Activated CD4-positive, CD25-positive, alpha-beta regulatory T cell treated with anti-CD3 and anti-CD28 coated beads, Interleukin-2, amount 50 U/mL, for 72 hours (primary cell): Measurements from ENCODE around the gene DUSP10.

ENCODE experiments used
- DNase-seq: peaks from one replicate; pipeline ENCODE4 v3.0.0; 2021

Gene DUSP10

GRCh38 chr1:221762121-221762520 lies 20.2 kb upstream of the DUSP10 start:
- DNase-seq: no peak

- DNase-seq: no peak
These were observed 19.6 kb upstream of the DUSP10 start for GRCh38 chr1:221761354-221762002.

- no peak for DNase-seq
These were observed 19.0 kb upstream of the DUSP10 start for GRCh38 chr1:221760911-221761310.

GRCh38 chr1:221759436-221759835 lies 17.5 kb upstream of the DUSP10 start:
- no peak for DNase-seq

- no peak for DNase-seq
These were observed 16.6 kb upstream of the DUSP10 start for GRCh38 chr1:221758455-221758854.

- DNase-seq: no peak
These were observed 15.1 kb upstream of the DUSP10 start for GRCh38 chr1:221756830-221757551.

GRCh38 chr1:221753828-221754188 lies 11.9 kb upstream of the DUSP10 start:
- no peak for DNase-seq

- no peak for DNase-seq
These were observed 9.5 kb upstream of the DUSP10 start for GRCh38 chr1:221751226-221751887.

- DNase-seq: no peak
These were observed 7.1 kb upstream of the DUSP10 start for GRCh38 chr1:221748981-221749380.

GRCh38 chr1:221747839-221748238 lies 6.0 kb upstream of the DUSP10 start:
- DNase-seq: no peak

- no peak for DNase-seq
These were observed 1.7 kb upstream of the DUSP10 start for GRCh38 chr1:221743416-221744208.

- peak; percentile 83 for DNase-seq
These were observed 896 bp upstream of the DUSP10 start for GRCh38 chr1:221742555-221743415.

- DNase-seq: peak; percentile 44
These were observed 741 bp downstream of the DUSP10 start for GRCh38 chr1:221740993-221741702.

- no peak for DNase-seq
These were observed 1.4 kb downstream of the DUSP10 start for GRCh38 chr1:221740369-221740992.

GRCh38 chr1:221739677-221740025 lies 2.2 kb downstream of the DUSP10 start:
- DNase-seq: no peak

- DNase-seq: no peak
These were observed 2.7 kb downstream of the DUSP10 start for GRCh38 chr1:221739018-221739676.

GRCh38 chr1:221736714-221737113 lies 5.2 kb downstream of the DUSP10 start:
- no peak for DNase-seq

GRCh38 chr1:221735999-221736398 lies 5.9 kb downstream of the DUSP10 start:
- DNase-seq: no peak

- DNase-seq: no peak
These were observed 7.7 kb downstream of the DUSP10 start for GRCh38 chr1:221734187-221734586.

- DNase-seq: no peak
These were observed 9.8 kb downstream of the DUSP10 start for GRCh38 chr1:221732052-221732451.
